ENCODE data around the gene IL37.

IL37 gene

DNA sequence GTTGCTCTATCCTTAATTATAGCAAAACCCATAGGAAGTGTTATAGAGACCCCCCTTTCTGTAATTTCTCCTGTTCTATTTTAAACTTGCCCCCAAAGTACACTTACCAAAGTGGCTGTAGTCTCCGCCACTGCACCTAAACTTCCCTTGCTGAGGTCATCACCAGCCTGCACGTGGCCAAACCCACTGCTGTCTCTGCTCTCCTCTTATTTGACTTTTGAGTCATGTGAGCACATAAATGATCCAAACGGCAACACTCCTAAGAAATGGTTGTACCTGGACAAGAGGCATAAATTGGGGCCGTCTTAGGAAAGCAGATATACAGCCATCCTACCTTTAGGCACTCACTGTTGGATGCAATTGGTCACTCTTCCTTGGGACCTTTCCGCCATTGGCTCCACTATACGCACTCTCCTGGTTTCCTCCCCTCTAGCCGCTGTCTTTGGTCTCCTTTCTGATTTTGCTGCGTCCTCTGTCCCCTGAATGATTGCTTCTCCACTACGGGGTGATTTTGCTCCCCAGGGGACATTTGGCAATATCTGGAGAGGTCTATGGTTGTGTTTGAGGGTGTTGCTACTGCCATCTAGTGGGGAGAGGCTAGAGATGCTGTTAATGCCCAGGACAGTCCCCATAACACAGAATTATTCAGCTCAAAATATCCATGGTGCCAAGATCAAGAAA is 47.6 kb downstream of the IL37 start:
- DNase-seq (ENCODE audit: low read depth in 1 of 2, low spot score in 1 of 2): no peak

DNA sequence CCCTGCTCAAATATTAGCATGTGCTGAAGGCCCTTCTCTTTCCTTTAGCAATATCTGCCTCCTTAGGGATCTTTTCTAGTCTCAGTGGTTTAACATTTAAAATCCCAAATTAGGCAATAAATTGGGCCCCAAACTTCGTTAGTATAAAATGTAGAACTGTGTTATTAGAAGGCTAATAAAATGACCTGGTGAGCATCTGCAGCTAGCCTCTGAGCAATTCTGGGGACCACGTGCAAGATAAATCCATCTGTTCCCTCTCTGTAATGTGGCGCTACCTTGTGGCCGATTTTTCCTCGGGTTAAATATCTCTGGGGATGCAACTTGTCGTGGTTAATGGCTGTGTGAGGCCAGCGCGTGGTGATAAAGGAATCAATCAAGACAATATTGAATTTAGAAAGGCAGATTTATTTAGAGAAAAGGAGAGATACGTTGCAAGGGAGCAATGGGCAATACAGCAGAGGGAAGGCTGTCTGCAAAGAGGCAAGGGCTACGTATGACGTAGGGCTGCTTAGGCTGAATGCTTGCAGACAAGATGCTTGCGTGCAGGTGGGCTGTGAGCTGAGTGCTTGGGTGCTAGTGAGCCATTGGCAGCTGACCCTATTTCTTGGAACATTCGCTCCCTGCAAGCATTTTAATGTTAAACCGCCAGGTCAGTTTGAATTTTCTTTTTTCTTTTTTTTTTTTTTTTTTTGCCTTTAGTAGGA is 48.3 kb downstream of the IL37 start:
- DNase-seq (ENCODE audit: low read depth in 1 of 2, low spot score in 1 of 2): no peak

DNA sequence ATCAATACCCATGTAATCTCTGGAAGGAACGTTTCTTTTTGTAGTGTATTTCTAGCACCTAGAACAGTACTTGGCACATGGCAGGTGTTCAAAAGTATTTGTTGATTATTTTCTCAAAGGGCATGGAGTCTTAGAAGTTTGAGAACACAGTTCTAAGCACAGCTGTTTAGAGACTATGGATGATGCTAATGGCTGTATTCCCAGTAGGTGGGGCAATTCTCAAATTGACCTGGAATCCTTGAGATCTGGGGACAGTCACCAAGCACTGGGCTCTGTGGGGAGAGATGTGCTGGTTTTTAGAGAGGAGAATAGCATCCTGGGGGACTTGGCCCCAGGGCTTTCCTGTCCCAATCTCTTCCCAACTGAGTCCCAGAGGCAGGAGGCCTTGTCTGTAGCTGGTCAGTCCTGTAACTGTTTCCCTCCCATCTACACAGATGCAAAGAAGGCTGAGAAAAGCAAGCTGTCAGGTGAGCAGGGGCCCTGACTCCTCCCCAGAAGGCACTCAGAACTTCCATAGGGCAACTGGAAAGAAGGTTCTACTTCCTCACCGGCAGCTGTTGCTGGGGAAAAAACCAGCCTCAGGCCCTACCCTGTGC is 49.4 kb downstream of the IL37 start:
- DNase-seq (ENCODE audit: low read depth in 1 of 2, low spot score in 1 of 2): no peak

DNA sequence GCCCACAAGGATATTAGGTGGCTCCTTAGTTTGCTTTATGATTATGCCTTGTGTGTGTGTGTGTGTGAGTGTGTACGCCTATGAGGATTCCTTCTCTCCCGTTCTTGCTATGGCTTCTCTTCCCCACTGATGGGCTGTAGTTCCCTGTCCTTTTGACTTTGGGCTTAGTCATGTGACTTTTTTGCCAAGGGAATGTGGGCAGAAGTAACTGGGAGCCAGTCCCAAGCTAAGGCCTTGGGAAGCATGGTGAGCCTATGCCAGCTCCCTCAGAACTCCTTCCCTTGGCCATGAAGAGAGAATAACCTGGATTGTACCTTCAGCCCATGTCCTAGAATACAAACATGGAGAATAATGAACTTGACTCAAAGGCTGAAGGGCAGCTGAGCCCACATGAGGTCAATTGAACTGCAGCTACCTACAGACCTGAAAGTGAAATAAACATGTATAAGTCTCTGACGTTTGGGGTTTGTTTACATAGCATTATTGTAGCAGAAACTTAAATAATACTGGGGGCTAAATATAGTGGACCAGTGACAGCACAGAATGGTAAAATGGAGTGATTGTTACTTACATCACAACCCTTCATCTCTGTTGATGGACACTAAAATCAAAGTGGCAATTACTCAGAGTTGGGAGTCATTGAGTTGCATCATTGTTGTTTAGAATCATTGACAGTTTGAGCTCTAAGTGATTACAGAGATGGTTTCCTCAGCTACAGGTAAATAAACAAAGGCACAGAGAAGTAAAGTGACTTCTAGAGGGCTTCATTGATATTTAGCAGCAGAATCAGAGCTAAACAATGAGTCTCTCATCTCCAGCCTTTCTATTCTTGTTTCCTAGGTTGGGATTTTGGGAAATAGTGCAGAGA is 51.6 kb downstream of the IL37 start:
- DNase-seq (ENCODE audit: low read depth in 1 of 2, low spot score in 1 of 2): no peak

- no peak for DNase-seq (ENCODE audit: low read depth in 1 of 2, low spot score in 1 of 2)
These were observed 56.1 kb downstream of the IL37 start for GRCh38 chr2:112967023-112967422.
